ENCODE results near the gene MICAL2.

The MICAL2 gene

DNA sequence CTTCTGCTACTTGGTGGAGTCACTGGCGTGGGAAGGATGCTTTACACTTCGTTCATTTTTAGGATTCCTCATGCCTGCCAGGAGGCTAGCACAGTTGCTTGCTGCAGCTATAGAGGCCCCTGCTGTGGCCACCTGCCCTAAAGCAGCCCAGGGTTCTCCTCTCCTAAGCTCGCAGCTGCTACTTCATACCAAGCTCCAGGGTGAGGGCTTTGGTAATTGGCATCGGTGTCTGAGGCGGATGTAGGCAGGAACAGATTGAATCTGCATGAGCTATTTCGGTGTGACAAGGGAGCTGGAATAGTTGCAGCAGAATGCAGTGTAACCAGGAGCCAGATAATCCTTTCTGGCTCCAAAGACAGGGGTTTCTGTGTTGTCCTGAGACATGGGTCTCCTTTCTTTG, 133.1 kb downstream of the MICAL2 start:
- in situ Hi-C loops (cut with MboI; ENCODE audit: low pct_unique_long_range_greater_than_20kb, low sequenced_read_pairs, unreplicated experiment), result no loop called here
- DNase-seq (ENCODE audit: low spot score), result no peak
- TF ChIP-seq, protein P1, sequence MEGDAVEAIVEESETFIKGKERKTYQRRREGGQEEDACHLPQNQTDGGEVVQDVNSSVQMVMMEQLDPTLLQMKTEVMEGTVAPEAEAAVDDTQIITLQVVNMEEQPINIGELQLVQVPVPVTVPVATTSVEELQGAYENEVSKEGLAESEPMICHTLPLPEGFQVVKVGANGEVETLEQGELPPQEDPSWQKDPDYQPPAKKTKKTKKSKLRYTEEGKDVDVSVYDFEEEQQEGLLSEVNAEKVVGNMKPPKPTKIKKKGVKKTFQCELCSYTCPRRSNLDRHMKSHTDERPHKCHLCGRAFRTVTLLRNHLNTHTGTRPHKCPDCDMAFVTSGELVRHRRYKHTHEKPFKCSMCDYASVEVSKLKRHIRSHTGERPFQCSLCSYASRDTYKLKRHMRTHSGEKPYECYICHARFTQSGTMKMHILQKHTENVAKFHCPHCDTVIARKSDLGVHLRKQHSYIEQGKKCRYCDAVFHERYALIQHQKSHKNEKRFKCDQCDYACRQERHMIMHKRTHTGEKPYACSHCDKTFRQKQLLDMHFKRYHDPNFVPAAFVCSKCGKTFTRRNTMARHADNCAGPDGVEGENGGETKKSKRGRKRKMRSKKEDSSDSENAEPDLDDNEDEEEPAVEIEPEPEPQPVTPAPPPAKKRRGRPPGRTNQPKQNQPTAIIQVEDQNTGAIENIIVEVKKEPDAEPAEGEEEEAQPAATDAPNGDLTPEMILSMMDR (IDR thresholded peaks at IDR 0.05; ENCODE audit: extremely low read depth, insufficient read depth, missing control alignments), result no peak

DNA sequence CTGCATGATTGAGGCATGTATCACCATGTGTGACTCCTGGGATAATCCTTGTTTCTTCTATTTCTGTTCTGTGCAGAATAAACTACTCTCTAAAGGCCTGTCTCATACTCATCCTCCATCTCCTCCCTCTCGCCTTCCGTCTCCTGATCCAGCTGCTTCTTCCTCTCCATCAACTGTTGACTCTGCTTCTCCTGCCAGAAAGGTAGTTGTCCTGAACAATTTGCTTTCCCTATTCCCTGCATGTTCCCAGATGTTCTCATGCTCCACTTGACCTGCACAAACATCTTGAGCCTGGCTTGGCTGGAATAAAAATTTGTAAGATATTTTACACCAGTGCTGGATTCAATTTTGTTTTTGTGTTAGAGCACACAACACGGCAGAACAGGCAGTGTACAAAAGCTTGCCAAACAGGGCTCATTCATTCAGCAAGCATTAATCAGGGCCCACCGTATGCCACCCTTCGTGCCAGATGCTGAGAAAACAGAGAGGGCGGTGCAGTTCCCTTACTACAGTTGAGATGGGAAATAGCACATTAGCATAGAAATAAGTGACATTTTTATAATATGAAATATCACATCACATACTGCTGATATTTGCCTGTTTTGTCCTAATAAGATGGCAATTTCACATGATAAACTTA, 133.6 kb downstream of the MICAL2 start:
- DNase-seq (ENCODE audit: low spot score), result no peak
- TF ChIP-seq, protein P1 (IDR thresholded peaks at IDR 0.05; ENCODE audit: extremely low read depth, insufficient read depth, missing control alignments), result no peak
- in situ Hi-C loops (cut with MboI; ENCODE audit: low pct_unique_long_range_greater_than_20kb, low sequenced_read_pairs, unreplicated experiment), result no loop called here

DNA sequence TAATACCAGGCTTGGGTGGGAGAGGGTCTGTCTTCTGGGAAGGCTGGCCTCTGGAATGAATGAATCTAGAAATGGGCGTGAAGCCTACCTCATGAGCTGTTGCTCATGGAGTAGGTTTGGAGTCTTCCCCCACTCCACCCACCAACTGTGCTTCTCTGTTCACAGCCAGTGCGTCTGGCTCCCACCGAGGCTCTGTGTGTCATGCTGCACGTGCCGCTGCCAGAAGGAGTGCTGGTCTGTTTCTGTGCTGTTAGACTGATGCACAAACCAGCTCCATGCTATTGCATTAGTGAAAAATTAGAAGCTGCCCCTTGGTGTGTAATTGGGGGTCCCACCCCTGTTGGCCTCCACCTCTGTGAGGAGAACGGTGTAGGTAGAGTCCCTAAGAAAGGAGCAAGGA, 134.7 kb downstream of the MICAL2 start:
- in situ Hi-C loops (cut with MboI; ENCODE audit: low pct_unique_long_range_greater_than_20kb, low sequenced_read_pairs, unreplicated experiment), result no loop called here
- no peak for DNase-seq (ENCODE audit: low spot score)
- TF ChIP-seq, protein P1 (IDR thresholded peaks at IDR 0.05; ENCODE audit: extremely low read depth, insufficient read depth, missing control alignments), result no peak

DNA sequence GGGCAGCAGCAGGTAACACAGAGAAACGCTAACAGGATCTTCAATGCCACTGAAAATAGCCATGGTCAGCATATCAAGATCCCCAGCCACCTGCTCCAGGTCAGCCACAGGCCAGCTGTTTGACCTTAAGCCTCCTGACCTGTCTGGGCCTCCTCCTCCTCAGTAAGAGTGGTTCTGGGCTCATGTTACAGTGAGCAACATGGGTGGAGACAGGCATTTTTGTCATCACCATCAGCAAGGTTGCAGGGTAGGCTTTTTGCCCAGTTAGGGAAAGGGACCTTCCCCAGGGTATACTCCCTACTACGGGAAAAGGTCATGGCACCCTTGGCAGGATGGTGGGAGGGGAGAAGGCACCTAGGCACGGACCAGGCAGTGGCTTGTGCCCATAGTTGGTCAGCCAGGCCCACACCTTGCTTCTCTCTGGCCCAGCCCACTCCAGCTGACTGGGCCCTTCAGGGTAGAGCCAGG, 135.2 kb downstream of the MICAL2 start:
- TF ChIP-seq, protein P1 (IDR thresholded peaks at IDR 0.05; ENCODE audit: extremely low read depth, insufficient read depth, missing control alignments), result no peak
- DNase-seq (ENCODE audit: low spot score), result no peak
- in situ Hi-C loops (cut with MboI; ENCODE audit: low pct_unique_long_range_greater_than_20kb, low sequenced_read_pairs, unreplicated experiment), result no loop called here

DNA sequence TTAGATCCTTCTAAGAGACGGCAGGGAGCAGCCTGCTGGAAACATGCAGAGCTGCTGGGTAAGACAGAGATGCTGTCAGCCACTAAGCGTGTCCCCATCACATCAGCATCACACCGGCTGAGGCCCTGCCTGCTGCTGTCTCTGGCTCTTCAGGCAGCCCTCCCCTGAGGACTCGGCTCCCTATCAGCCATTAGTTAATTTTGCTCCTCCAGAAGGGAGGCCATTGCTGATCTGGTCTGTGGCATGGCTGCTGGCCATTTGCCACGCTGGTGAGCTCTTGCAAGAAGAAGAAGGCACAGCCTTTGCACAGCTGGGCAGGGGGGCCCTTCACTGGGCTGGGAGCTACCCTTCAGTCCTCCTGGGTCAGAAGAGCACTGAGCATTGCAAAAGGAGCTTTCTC, 135.8 kb downstream of the MICAL2 start:
- no peak for DNase-seq (ENCODE audit: low spot score)
- TF ChIP-seq, protein P1 (IDR thresholded peaks at IDR 0.05; ENCODE audit: extremely low read depth, insufficient read depth, missing control alignments), result no peak
- in situ Hi-C loops (cut with MboI; ENCODE audit: low pct_unique_long_range_greater_than_20kb, low sequenced_read_pairs, unreplicated experiment), result no loop called here

DNA sequence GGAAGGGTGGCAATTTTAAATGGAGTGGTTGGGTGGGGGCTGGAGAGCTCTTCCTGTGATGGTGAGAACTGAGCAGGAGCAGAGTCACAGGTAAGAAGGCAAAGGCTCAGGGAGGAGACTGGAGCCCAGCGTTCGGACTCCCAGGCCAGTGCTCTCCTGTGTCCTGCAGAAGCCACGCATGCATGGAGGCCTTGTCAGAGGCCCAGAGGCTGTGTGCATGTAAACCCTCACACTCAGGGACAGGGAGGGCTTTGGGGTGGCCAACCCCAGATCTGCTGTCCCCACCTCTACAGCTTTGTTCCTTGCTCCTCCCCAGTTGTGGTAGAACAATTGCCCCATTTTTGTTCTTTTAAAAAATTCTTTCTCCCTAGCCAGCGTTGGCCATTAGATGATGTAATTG, 136.6 kb downstream of the MICAL2 start:
- DNase-seq (ENCODE audit: low spot score), result no peak
- TF ChIP-seq, protein P1 (IDR thresholded peaks at IDR 0.05; ENCODE audit: extremely low read depth, insufficient read depth, missing control alignments), result no peak
- in situ Hi-C loops (cut with MboI; ENCODE audit: low pct_unique_long_range_greater_than_20kb, low sequenced_read_pairs, unreplicated experiment), result no loop called here

Measured in GM13977 (cell line).